GM18519 (cell line): ENCODE data around the gene FXYD7.
"Not testable (repeated sequence)": the region's sequence is repeated elsewhere in the genome, so short reads cannot be mapped to it uniquely, and the experiment has no call there.

Source experiments
- ATAC-seq: cut with Tn5 transposase; IDR thresholded peaks from one replicate; pipeline ENCODE4 v1.9.1; 2021; ENCODE audit warnings: mild to moderate bottlenecking, moderate library complexity; ENCODE audit not compliant: unreplicated experiment, low FRiP score

FXYD7 gene

GRCh38 chr19:35125749-35126623, 17.1 kb upstream of the FXYD7 start:
- ATAC-seq = no peak

GRCh38 chr19:35126624-35126959, 16.5 kb upstream of the FXYD7 start:
- no peak for ATAC-seq

GRCh38 chr19:35127871-35128270, 15.2 kb upstream of the FXYD7 start:
- no peak for ATAC-seq

GRCh38 chr19:35128398-35129057, 14.5 kb upstream of the FXYD7 start:
- no peak for ATAC-seq

GRCh38 chr19:35129724-35130274, 13.3 kb upstream of the FXYD7 start:
- not testable (repeated sequence) for ATAC-seq

- ATAC-seq = no peak
These were observed 12.0 kb upstream of the FXYD7 start for GRCh38 chr19:35130761-35131720.

GRCh38 chr19:35132254-35132653, 10.8 kb upstream of the FXYD7 start:
- ATAC-seq = no peak

GRCh38 chr19:35133826-35134225, 9.2 kb upstream of the FXYD7 start:
- no peak for ATAC-seq

GRCh38 chr19:35134601-35135242, 8.3 kb upstream of the FXYD7 start, which contains the start of gene LGI4:
TSS of gene LGI4 (minus strand) at chr19:35135059. CDS start at chr19:35134680, 379 bp downstream.
- ATAC-seq = no peak

- no peak for ATAC-seq
These were observed 7.6 kb upstream of the FXYD7 start for GRCh38 chr19:35135389-35135909.

- ATAC-seq = no peak
These were observed 6.8 kb upstream of the FXYD7 start for GRCh38 chr19:35136231-35136630.

GRCh38 chr19:35136977-35137702, 5.9 kb upstream of the FXYD7 start:
- ATAC-seq = no peak

GRCh38 chr19:35138305-35138892, 4.7 kb upstream of the FXYD7 start, which contains the start of gene FXYD1:
TSS of gene FXYD1 (plus strand) at chr19:35138824. CDS start at chr19:35140080, 1,256 bp downstream.
- ATAC-seq = no peak

- ATAC-seq = no peak
These were observed 2.7 kb upstream of the FXYD7 start for GRCh38 chr19:35140207-35140961.

GRCh38 chr19:35140962-35141836, 1.9 kb upstream of the FXYD7 start:
- ATAC-seq = no peak

- ATAC-seq = no peak
These were observed 1.0 kb upstream of the FXYD7 start for GRCh38 chr19:35141837-35142605.
